SK-N-MC (cell line): Measurements from ENCODE around the gene SLC2A10.

Experiments
- DNase-seq: peaks from one replicate; pipeline ENCODE4 v3.0.0-alpha.2; 2011; ENCODE audit warnings: low read depth, low spot score
- H3K27ac ChIP-seq: fragments of 200-600 bp; sonication (generic); 2 replicates; pipeline ENCODE4 v1.5.1; 2016; ENCODE audit warnings: mixed run types
- H3K36me3 ChIP-seq: fragments of 200-600 bp; sonication (generic); 2 replicates; pipeline ENCODE4 v1.6.1; 2017; ENCODE audit warnings: antibody characterized with exemption, low read length, mixed read lengths; ENCODE audit not compliant: insufficient read depth
- H3K4me3 ChIP-seq: fragments of 200-600 bp; sonication (generic); 2 replicates; pipeline ENCODE4 v1.5.1; 2016
- H3K9ac ChIP-seq: fragments of 200-600 bp; sonication (generic); 2 replicates; pipeline ENCODE4 v1.8.0; 2017; ENCODE audit warnings: mixed run types, mixed read lengths; ENCODE audit not compliant: insufficient read length
- H3K9me3 ChIP-seq: fragments of 200-600 bp; sonication (generic); 2 replicates; pipeline ENCODE4 v1.6.1; 2017; ENCODE audit warnings: low read depth, mild to moderate bottlenecking, antibody characterized with exemption, low read length, moderate library complexity, mixed read lengths
- EZH2 ChIP-seq: fragments of 200-600 bp; sonication (generic); IDR thresholded peaks from one replicate; pipeline ENCODE4 v1.6.1; 2017; ENCODE audit warnings: antibody characterized with exemption
- FOXP2 ChIP-seq: optimal IDR thresholded peaks from 2 replicates; pipeline ENCODE3; 2011; ENCODE audit warnings: mild to moderate bottlenecking, moderate library complexity; ENCODE audit not compliant: insufficient read depth; ENCODE audit errors: extremely low read length, control extremely low read depth
- POLR2AphosphoS5 ChIP-seq: IDR thresholded peaks from 2 replicates; pipeline ENCODE4 v1.6.1; 2012; ENCODE audit warnings: mild to moderate bottlenecking, low read depth, low read length, borderline replicate concordance

Gene SLC2A10

DNA sequence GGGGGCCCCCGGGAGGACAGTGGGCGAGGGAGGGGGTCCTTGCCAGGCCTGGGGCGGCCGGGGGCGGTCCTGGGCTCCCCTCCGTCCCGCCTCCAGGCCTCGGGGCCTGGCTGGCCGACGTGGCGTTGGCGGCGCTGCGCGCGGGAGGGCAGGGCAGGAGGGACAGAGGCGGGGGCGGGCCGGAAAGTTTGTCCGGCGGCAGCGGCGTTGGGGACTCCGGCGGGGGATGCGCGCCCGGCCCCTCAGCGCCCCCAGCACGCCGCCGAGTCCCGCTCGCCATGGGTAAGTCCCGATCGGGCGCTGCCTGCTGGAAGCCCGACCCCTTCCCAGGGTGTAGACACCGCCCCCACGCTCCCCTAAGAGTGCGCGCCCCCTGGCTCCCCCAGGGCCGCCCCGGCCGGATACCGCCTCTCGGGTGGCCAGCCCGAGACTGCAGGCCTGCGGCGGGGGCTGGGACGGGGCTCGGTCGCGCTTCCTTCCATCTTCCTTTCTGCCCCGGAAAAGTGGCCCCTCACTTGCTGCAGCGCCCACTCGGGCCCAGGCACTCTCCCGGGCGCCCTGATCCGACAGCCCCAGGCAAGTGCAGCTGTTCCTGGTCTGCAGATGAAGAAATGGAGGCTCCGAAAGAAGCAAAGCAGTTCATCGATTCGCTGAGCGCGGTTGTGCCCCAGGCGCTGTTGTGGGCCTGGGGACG, at the start of gene SLC2A10:
Gene SLC2A10, plus strand, starts transcription at position 191 of the 694 bp plus-strand sequence. Its CDS starts 88 bp downstream, at position 279.
- DNase-seq: no peak

DNA sequence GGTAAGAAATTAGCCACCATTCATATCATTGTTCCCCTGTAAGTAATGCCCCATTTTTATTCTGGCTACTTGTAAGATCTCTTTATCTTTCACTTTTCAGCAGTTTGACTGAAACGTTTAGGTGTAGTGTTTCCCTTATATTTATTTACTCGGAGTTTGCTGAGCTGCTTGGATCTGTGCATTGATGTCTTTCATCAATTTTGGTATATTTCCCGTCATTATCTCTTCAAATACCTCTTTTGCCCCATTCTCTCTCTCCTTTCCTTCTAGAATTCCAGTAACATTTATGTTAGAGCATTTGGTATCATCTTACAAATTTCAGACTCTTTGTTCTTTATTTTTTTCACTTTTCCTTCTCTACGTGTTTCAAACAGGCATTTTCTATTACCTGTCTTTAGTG, 49.0 kb upstream of the SLC2A10 start:
- no peaks in the 10 kb centered on the region for H3K9me3 ChIP-seq
- no peak overlapping the region for H3K9ac ChIP-seq
- no peak for DNase-seq
- H3K4me3 ChIP-seq: no peak overlapping the region
- H3K27ac ChIP-seq: no peak overlapping the region
- H3K36me3 ChIP-seq: no peaks in the 10 kb centered on the region
- no peak for TF ChIP-seq EZH2
- no peak for TF ChIP-seq FOXP2
- TF ChIP-seq POLR2AphosphoS5: no peak

More for the DNA sequence above, at the start of gene SLC2A10:
- 0 out of 2 replicates have a peak, but pooled peaks cover 3% of the 10 kb centered on the region for H3K9me3 ChIP-seq
- H3K4me3 ChIP-seq: no peak within 1 kb of the TSS
- H3K36me3 ChIP-seq: no peaks in the 10 kb centered on the region
- no peak within 1 kb of the TSS for H3K9ac ChIP-seq
- no peak within 1 kb of the TSS for H3K27ac ChIP-seq
- no peak for TF ChIP-seq EZH2
- no peak for TF ChIP-seq POLR2AphosphoS5
- TF ChIP-seq FOXP2: no peak

DNA sequence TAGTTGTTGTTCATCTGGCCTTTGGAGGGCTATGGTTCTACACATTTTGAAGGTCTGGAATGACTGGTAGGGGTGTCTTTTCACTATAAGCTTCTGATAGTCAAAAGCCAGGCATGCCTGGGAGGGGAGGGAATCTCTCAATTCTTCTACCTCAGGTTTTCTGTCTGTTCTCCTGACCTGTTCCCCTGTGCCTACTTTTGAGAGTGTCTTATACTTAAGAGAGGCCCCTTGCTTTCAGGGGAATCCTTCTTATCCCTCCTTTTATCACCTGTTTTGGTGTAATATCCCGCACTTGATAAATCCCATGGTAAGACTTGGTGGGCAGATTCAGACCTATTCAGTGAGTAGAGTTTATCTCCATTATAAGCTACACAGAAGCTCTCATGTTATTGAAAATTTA, 47.8 kb upstream of the SLC2A10 start:
- no peaks in the 10 kb centered on the region for H3K9me3 ChIP-seq
- DNase-seq: no peak
- no peak overlapping the region for H3K27ac ChIP-seq
- no peak overlapping the region for H3K4me3 ChIP-seq
- no peak overlapping the region for H3K9ac ChIP-seq
- TF ChIP-seq FOXP2: no peak
- TF ChIP-seq POLR2AphosphoS5: no peak
- TF ChIP-seq EZH2: no peak
- H3K36me3 ChIP-seq: no peaks in the 10 kb centered on the region

GRCh38 chr20:46663531-46663930, 45.9 kb upstream of the SLC2A10 start:
- Histone ChIP-seq H3K27ac (no peak overlapping the region), H3K9me3 (no peaks in the 10 kb centered on the region), H3K9ac (no peak overlapping the region), H3K4me3 (no peak overlapping the region), H3K36me3 (no peaks in the 10 kb centered on the region)
- DNase-seq: no peak
- TF ChIP-seq POLR2AphosphoS5 (no peak), FOXP2 (no peak), EZH2 (no peak)

DNA sequence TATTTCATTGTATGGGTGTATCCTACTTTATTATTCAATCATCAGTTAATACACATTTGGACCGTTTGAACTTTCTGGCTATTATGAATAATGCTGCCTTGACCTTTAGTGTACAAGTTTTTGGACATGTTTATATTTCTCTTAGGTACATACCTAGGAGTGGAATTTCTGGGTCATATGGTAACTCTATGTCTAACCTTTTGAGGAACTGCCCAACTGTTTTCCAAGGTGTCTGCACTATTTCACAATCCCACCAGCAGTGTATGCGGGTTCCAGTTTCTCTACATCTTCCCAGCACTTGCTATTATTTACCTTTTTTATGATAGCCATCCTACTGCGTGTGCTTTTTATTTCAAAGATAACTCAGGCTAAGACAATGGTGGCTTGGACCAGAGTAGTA, 43.8 kb upstream of the SLC2A10 start:
- Histone ChIP-seq H3K9me3 (no peaks in the 10 kb centered on the region), H3K9ac (no peak overlapping the region), H3K36me3 (no peaks in the 10 kb centered on the region), H3K27ac (no peak overlapping the region), H3K4me3 (no peak overlapping the region)
- no peak for TF ChIP-seq FOXP2
- no peak for DNase-seq

DNA sequence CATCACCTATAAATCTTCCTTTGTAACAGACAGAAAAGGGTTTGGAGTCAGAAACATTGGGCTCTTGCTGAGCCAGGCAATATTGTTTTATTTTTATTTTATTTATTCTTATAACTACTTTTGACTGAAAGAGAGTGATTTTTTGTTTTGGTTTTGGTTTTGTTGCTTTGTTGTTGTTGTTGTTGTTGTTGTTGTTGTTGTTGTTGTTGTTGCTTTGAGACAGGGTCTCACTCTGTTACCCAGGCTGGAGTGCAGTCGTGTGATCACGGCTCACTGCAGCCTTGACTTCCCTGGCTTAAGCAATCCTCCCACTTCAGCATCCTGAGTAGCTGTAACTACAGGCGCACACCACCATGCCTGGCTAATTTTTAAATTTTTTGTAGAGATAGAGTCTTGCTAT, 43.1 kb upstream of the SLC2A10 start:
- Histone ChIP-seq H3K4me3 (no peak overlapping the region), H3K9ac (no peak overlapping the region), H3K9me3 (no peaks in the 10 kb centered on the region), H3K36me3 (no peaks in the 10 kb centered on the region), H3K27ac (no peak overlapping the region)
- TF ChIP-seq FOXP2 (no peak), EZH2 (no peak), POLR2AphosphoS5 (no peak)
- no peak for DNase-seq

GRCh38 chr20:46666818-46667515, 42.5 kb upstream of the SLC2A10 start:
- Histone ChIP-seq H3K9me3 (no peaks in the 10 kb centered on the region), H3K27ac (no peak overlapping the region), H3K9ac (no peak overlapping the region), H3K4me3 (no peak overlapping the region), H3K36me3 (no peaks in the 10 kb centered on the region)
- TF ChIP-seq FOXP2 (no peak), POLR2AphosphoS5 (no peak), EZH2 (no peak)
- no peak for DNase-seq

GRCh38 chr20:46670228-46670584, 39.2 kb upstream of the SLC2A10 start:
- Histone ChIP-seq H3K27ac (no peak overlapping the region), H3K9me3 (no peaks in the 10 kb centered on the region), H3K9ac (no peak overlapping the region), H3K36me3 (no peaks in the 10 kb centered on the region), H3K4me3 (no peak overlapping the region)
- DNase-seq: no peak
- TF ChIP-seq FOXP2 (no peak), POLR2AphosphoS5 (no peak), EZH2 (no peak)
